NCI-H1092 (cell line): ENCODE results near the gene C1QTNF5.

Source experiments
- DNase-seq: peaks from one replicate; lab custom pipeline; 2025; lab: John Stamatoyannopoulos, UW

The C1QTNF5 gene

GRCh38 chr11:119318240-119319135 is 22.2 kb downstream of the C1QTNF5 start:
- DNase-seq: peak; percentile 38

- DNase-seq: no peak
Measured at GRCh38 chr11:119317592-119318239, 23.0 kb downstream of the C1QTNF5 start.

- DNase-seq: peak; percentile 21
Measured at GRCh38 chr11:119316729-119317591, 23.7 kb downstream of the C1QTNF5 start, which contains the start of gene MCAM. Gene MCAM, minus strand, starts transcription at chr11:119317130. Its CDS starts 29 bp downstream, at chr11:119317101.

- DNase-seq: peak; percentile 79
Measured at GRCh38 chr11:119316016-119316728, 24.5 kb downstream of the C1QTNF5 start.

- DNase-seq: no peak
Measured at GRCh38 chr11:119315131-119316015, 25.3 kb downstream of the C1QTNF5 start.

- DNase-seq: no peak
Measured at GRCh38 chr11:119314726-119315125, 26.0 kb downstream of the C1QTNF5 start.

GRCh38 chr11:119310682-119311052 is 30.0 kb downstream of the C1QTNF5 start:
- DNase-seq: no peak

- no peak for DNase-seq
Measured at GRCh38 chr11:119309953-119310681, 30.6 kb downstream of the C1QTNF5 start.

- DNase-seq: no peak
Measured at GRCh38 chr11:119309411-119309810, 31.3 kb downstream of the C1QTNF5 start.

GRCh38 chr11:119307974-119308373 is 32.7 kb downstream of the C1QTNF5 start:
- DNase-seq: no peak

- no peak for DNase-seq
Measured at GRCh38 chr11:119307219-119307618, 33.5 kb downstream of the C1QTNF5 start.

- no peak for DNase-seq
Measured at GRCh38 chr11:119306373-119306890, 34.3 kb downstream of the C1QTNF5 start.

GRCh38 chr11:119305556-119306372 is 34.9 kb downstream of the C1QTNF5 start:
- no peak for DNase-seq

- DNase-seq: no peak
Measured at GRCh38 chr11:119303227-119303718, 37.4 kb downstream of the C1QTNF5 start.

GRCh38 chr11:119300198-119300964 is 40.3 kb downstream of the C1QTNF5 start:
- no peak for DNase-seq

GRCh38 chr11:119299416-119299815 is 41.3 kb downstream of the C1QTNF5 start:
- no peak for DNase-seq

- no peak for DNase-seq
Measured at GRCh38 chr11:119298726-119299125, 42.0 kb downstream of the C1QTNF5 start.

GRCh38 chr11:119297938-119298337 is 42.7 kb downstream of the C1QTNF5 start:
- no peak for DNase-seq
